Measurements from ENCODE around the gene KIAA0408. TPM values are rescaled to one million over a fixed set of nuclear protein-coding genes. Genes with fewer than 3 reads are reported as not detected.

Gene KIAA0408
- total and polyA plus RNA-seq, 4 experiments from 2014 or later = 1.8 to 6.9 (median 6.8) TPM; not detected in 1

GRCh38 chr6:127464161-127464880 lies 5.1 kb upstream of the KIAA0408 start:
- intact Hi-C loops (cut with micrococcal nuclease) = loop anchor here (2.0 to 10.0 kb wide), 3 partner anchors 180 to 1266 kb away; no protein-coding TSS in a partner anchor
- POLR2A ChIA-PET (ENCODE audit: partially characterized antibody) = no interaction called here
- CTCF ChIA-PET (ENCODE audit: partially characterized antibody) = interaction anchor here (1.3 to 6.3 kb wide), 5 partner anchors 11 to 165 kb away, joined by 3 to 49 read pairs (median 3); no protein-coding TSS in a partner anchor
- Mint-ChIP-seq H3K36me3 (no peaks in the 10 kb centered on the region), H3K27me3 (no peaks in the 10 kb centered on the region), H3K27ac (no peak overlapping the region), H3K4me1 (peaks cover 0 to 2% (median 0%) of the 10 kb centered on the region in 4 donors), H3K9me3 (no peaks in the 10 kb centered on the region), H3K4me3 (no peak overlapping the region)
- no peak for DNase-seq
- H3K9me3 ChIP-seq (ENCODE audit: control insufficient read depth in 1 of 2, low read length in 2 of 2) = no peaks in the 10 kb centered on the region
- no peaks in the 10 kb centered on the region for H3K27me3 ChIP-seq (ENCODE audit: insufficient read depth, low read length)
- H3K36me3 ChIP-seq (ENCODE audit: insufficient read depth, low read length) = no peaks in the 10 kb centered on the region
- no peak overlapping the region for H3K27ac ChIP-seq (ENCODE audit: low read depth, low read length)
- no peaks in the 10 kb centered on the region for H3K4me1 ChIP-seq (ENCODE audit: insufficient read depth, low read length)
- no peak overlapping the region for H3K4me3 ChIP-seq (ENCODE audit: low read length in 2 of 2)

GRCh38 chr6:127463056-127463455 lies 3.9 kb upstream of the KIAA0408 start:
- Histone ChIP-seq H3K27me3 (ENCODE audit: insufficient read depth, low read length) (no peaks in the 10 kb centered on the region), H3K4me3 (ENCODE audit: low read length in 2 of 2) (no peak overlapping the region), H3K9me3 (ENCODE audit: control insufficient read depth in 1 of 2, low read length in 2 of 2) (no peaks in the 10 kb centered on the region), H3K27ac (ENCODE audit: low read depth, low read length) (no peak overlapping the region), H3K36me3 (ENCODE audit: insufficient read depth, low read length) (no peaks in the 10 kb centered on the region), H3K4me1 (ENCODE audit: insufficient read depth, low read length) (no peaks in the 10 kb centered on the region)
- Mint-ChIP-seq H3K36me3 (no peaks in the 10 kb centered on the region), H3K27me3 (no peaks in the 10 kb centered on the region), H3K27ac (no peak overlapping the region), H3K9me3 (no peaks in the 10 kb centered on the region), H3K4me3 (no peak overlapping the region), H3K4me1 (peaks cover 0 to 2% (median 0%) of the 10 kb centered on the region in 4 donors)
- DNase-seq = no peak
- intact Hi-C loops (cut with micrococcal nuclease) = loop anchor here (10.0 kb wide), 1 partner anchor 182 kb away; no protein-coding TSS in a partner anchor
- ChIA-PET POLR2A (ENCODE audit: partially characterized antibody) (no interaction called here), CTCF (ENCODE audit: partially characterized antibody) (interaction anchor here (1.2 to 6.3 kb wide), 7 partner anchors 13 to 159 kb away, joined by 3 to 49 read pairs (median 3); no protein-coding TSS in a partner anchor)

GRCh38 chr6:127462376-127462775 lies 3.2 kb upstream of the KIAA0408 start:
- ChIA-PET CTCF (ENCODE audit: partially characterized antibody) (interaction anchor here (1.2 to 6.3 kb wide), 6 partner anchors 12 to 159 kb away, joined by 3 to 49 read pairs (median 6); no protein-coding TSS in a partner anchor), POLR2A (ENCODE audit: partially characterized antibody) (no interaction called here)
- intact Hi-C loops (cut with micrococcal nuclease) = loop anchor here (10.0 kb wide), 1 partner anchor 182 kb away; no protein-coding TSS in a partner anchor
- H3K27ac Mint-ChIP-seq = no peak overlapping the region
- no peaks in the 10 kb centered on the region for H3K27me3 ChIP-seq (ENCODE audit: insufficient read depth, low read length)
- no peak overlapping the region for H3K4me3 ChIP-seq (ENCODE audit: low read length in 2 of 2)
- H3K9me3 Mint-ChIP-seq = no peaks in the 10 kb centered on the region
- no peaks in the 10 kb centered on the region for H3K9me3 ChIP-seq (ENCODE audit: control insufficient read depth in 1 of 2, low read length in 2 of 2)
- peaks cover 0 to 2% (median 0%) of the 10 kb centered on the region in 4 donors for H3K4me1 Mint-ChIP-seq
- H3K4me1 ChIP-seq (ENCODE audit: insufficient read depth, low read length) = no peaks in the 10 kb centered on the region
- no peak overlapping the region for H3K27ac ChIP-seq (ENCODE audit: low read depth, low read length)
- H3K4me3 Mint-ChIP-seq = no peak overlapping the region
- no peaks in the 10 kb centered on the region for H3K36me3 ChIP-seq (ENCODE audit: insufficient read depth, low read length)
- H3K27me3 Mint-ChIP-seq = no peaks in the 10 kb centered on the region
- H3K36me3 Mint-ChIP-seq = no peaks in the 10 kb centered on the region
- no peak for DNase-seq

GRCh38 chr6:127460465-127460864 lies 1.3 kb upstream of the KIAA0408 start:
- Histone ChIP-seq H3K9me3 (ENCODE audit: control insufficient read depth in 1 of 2, low read length in 2 of 2) (no peaks in the 10 kb centered on the region), H3K36me3 (ENCODE audit: insufficient read depth, low read length) (no peaks in the 10 kb centered on the region), H3K4me1 (ENCODE audit: insufficient read depth, low read length) (no peaks in the 10 kb centered on the region), H3K27ac (ENCODE audit: low read depth, low read length) (no peak overlapping the region), H3K27me3 (ENCODE audit: insufficient read depth, low read length) (no peaks in the 10 kb centered on the region), H3K4me3 (ENCODE audit: low read length in 2 of 2) (no peak overlapping the region)
- no peak overlapping the region for H3K27ac Mint-ChIP-seq
- H3K27me3 Mint-ChIP-seq = no peaks in the 10 kb centered on the region
- intact Hi-C loops (cut with micrococcal nuclease) = loop anchor here (10.0 kb wide), 1 partner anchor 184 kb away; no protein-coding TSS in a partner anchor
- no peaks in the 10 kb centered on the region for H3K9me3 Mint-ChIP-seq
- DNase-seq = no peak
- H3K36me3 Mint-ChIP-seq = peaks cover 0 to 3% of the 10 kb centered on the region in 2 donors
- peaks cover 0 to 2% (median 0%) of the 10 kb centered on the region in 4 donors for H3K4me1 Mint-ChIP-seq
- ChIA-PET CTCF (ENCODE audit: partially characterized antibody) (interaction anchor here (0.8 to 1.1 kb wide), 3 partner anchors 10 to 78 kb away, joined by 3 to 6 read pairs (median 3); partner anchors contain the start of gene MTCL3), POLR2A (ENCODE audit: partially characterized antibody) (no interaction called here)
- H3K4me3 Mint-ChIP-seq = no peak overlapping the region

GRCh38 chr6:127458817-127459216 lies 372 bp downstream of the KIAA0408 start:
- CTCF ChIA-PET (ENCODE audit: partially characterized antibody) = interaction anchor here (1.2 kb wide), 1 partner anchor 80 kb away, joined by 3 read pairs; no protein-coding TSS in a partner anchor
- intact Hi-C loops (cut with micrococcal nuclease) = no loop called here
- no peak overlapping the region for H3K27ac ChIP-seq (ENCODE audit: low read depth, low read length)
- H3K4me3 ChIP-seq (ENCODE audit: low read length in 2 of 2) = no peak overlapping the region
- DNase-seq = no peak
- POLR2A ChIA-PET (ENCODE audit: partially characterized antibody) = no interaction called here
- H3K36me3 ChIP-seq (ENCODE audit: insufficient read depth, low read length) = no peaks in the 10 kb centered on the region
- no peaks in the 10 kb centered on the region for H3K9me3 Mint-ChIP-seq
- no peak overlapping the region for H3K27ac Mint-ChIP-seq
- H3K9me3 ChIP-seq (ENCODE audit: control insufficient read depth in 1 of 2, low read length in 2 of 2) = no peaks in the 10 kb centered on the region
- H3K27me3 ChIP-seq (ENCODE audit: insufficient read depth, low read length) = no peaks in the 10 kb centered on the region
- peaks cover 0 to 2% (median 0%) of the 10 kb centered on the region in 4 donors for H3K4me1 Mint-ChIP-seq
- no peaks in the 10 kb centered on the region for H3K4me1 ChIP-seq (ENCODE audit: insufficient read depth, low read length)
- H3K36me3 Mint-ChIP-seq = peaks cover 0 to 3% of the 10 kb centered on the region in 2 donors
- H3K4me3 Mint-ChIP-seq = no peak overlapping the region
- no peaks in the 10 kb centered on the region for H3K27me3 Mint-ChIP-seq

- H3K27ac ChIP-seq (ENCODE audit: low read depth, low read length) = no peak overlapping the region
- no peak overlapping the region for H3K4me3 Mint-ChIP-seq
- peaks cover 0 to 3% of the 10 kb centered on the region in 2 donors for H3K36me3 Mint-ChIP-seq
- DNase-seq = no peak
- H3K9me3 ChIP-seq (ENCODE audit: control insufficient read depth in 1 of 2, low read length in 2 of 2) = no peaks in the 10 kb centered on the region
- H3K4me3 ChIP-seq (ENCODE audit: low read length in 2 of 2) = no peak overlapping the region
- H3K27me3 Mint-ChIP-seq = no peaks in the 10 kb centered on the region
- POLR2A ChIA-PET (ENCODE audit: partially characterized antibody) = no interaction called here
- intact Hi-C loops (cut with micrococcal nuclease) = no loop called here
- no peaks in the 10 kb centered on the region for H3K27me3 ChIP-seq (ENCODE audit: insufficient read depth, low read length)
- CTCF ChIA-PET (ENCODE audit: partially characterized antibody) = no interaction called here
- no peak overlapping the region for H3K27ac Mint-ChIP-seq
- no peaks in the 10 kb centered on the region for H3K36me3 ChIP-seq (ENCODE audit: insufficient read depth, low read length)
- peaks cover 0 to 2% (median 0%) of the 10 kb centered on the region in 4 donors for H3K4me1 Mint-ChIP-seq
- H3K4me1 ChIP-seq (ENCODE audit: insufficient read depth, low read length) = no peaks in the 10 kb centered on the region
- no peaks in the 10 kb centered on the region for H3K9me3 Mint-ChIP-seq
Measured at GRCh38 chr6:127458222-127458621, 967 bp downstream of the KIAA0408 start.

GRCh38 chr6:127457456-127458064 lies 1.6 kb downstream of the KIAA0408 start:
- no peak overlapping the region for H3K27ac ChIP-seq (ENCODE audit: low read depth, low read length)
- H3K9me3 ChIP-seq (ENCODE audit: control insufficient read depth in 1 of 2, low read length in 2 of 2) = no peaks in the 10 kb centered on the region
- no peaks in the 10 kb centered on the region for H3K27me3 ChIP-seq (ENCODE audit: insufficient read depth, low read length)
- Mint-ChIP-seq H3K27ac (no peak overlapping the region), H3K4me3 (no peak overlapping the region), H3K4me1 (peaks cover 0 to 2% (median 0%) of the 10 kb centered on the region in 4 donors), H3K27me3 (no peaks in the 10 kb centered on the region), H3K36me3 (peaks cover 0 to 3% of the 10 kb centered on the region in 2 donors), H3K9me3 (no peaks in the 10 kb centered on the region)
- intact Hi-C loops (cut with micrococcal nuclease) = no loop called here
- no peak overlapping the region for H3K4me3 ChIP-seq (ENCODE audit: low read length in 2 of 2)
- DNase-seq = no peak
- no peaks in the 10 kb centered on the region for H3K4me1 ChIP-seq (ENCODE audit: insufficient read depth, low read length)
- ChIA-PET CTCF (ENCODE audit: partially characterized antibody) (no interaction called here), POLR2A (ENCODE audit: partially characterized antibody) (no interaction called here)
- no peaks in the 10 kb centered on the region for H3K36me3 ChIP-seq (ENCODE audit: insufficient read depth, low read length)

All from CD4-positive, alpha-beta memory T cell (primary cell).